Measurements from ENCODE around the gene PTMA.

PTMA gene

GRCh38 chr2:231751042-231751815 is 42.9 kb downstream of the PTMA start:
- TF ChIP-seq REST (IDR thresholded peaks at IDR 0.05; ENCODE audit: insufficient read depth in 1 of 2, low read depth in 2 of 2, low read length in 2 of 2), result no peak
- TF ChIP-seq TAF1 (IDR thresholded peaks at IDR 0.05; ENCODE audit: borderline replicate concordance, insufficient read depth, low read length), result no peak
- no peak for TF ChIP-seq SIN3A (IDR thresholded peaks at IDR 0.05; ENCODE audit: borderline replicate concordance, insufficient read depth, low read length)
- no peak for TF ChIP-seq POLR2AphosphoS5 (IDR thresholded peaks at IDR 0.05; ENCODE audit: low read depth, low read length)
- TF ChIP-seq FOXP2 (optimal IDR thresholded peaks at IDR 0.05; ENCODE audit: borderline replicate concordance, extremely low read depth, extremely low read length, insufficient read depth), result no peak

GRCh38 chr2:231752061-231752460 is 43.7 kb downstream of the PTMA start:
- TF ChIP-seq REST (IDR thresholded peaks at IDR 0.05; ENCODE audit: insufficient read depth in 1 of 2, low read depth in 2 of 2, low read length in 2 of 2), result no peak
- no peak for TF ChIP-seq SIN3A (IDR thresholded peaks at IDR 0.05; ENCODE audit: borderline replicate concordance, insufficient read depth, low read length)
- no peak for TF ChIP-seq POLR2AphosphoS5 (IDR thresholded peaks at IDR 0.05; ENCODE audit: low read depth, low read length)
- TF ChIP-seq FOXP2 (optimal IDR thresholded peaks at IDR 0.05; ENCODE audit: borderline replicate concordance, extremely low read depth, extremely low read length, insufficient read depth), result no peak

- no peak for TF ChIP-seq POLR2AphosphoS5 (IDR thresholded peaks at IDR 0.05; ENCODE audit: low read depth, low read length)
- TF ChIP-seq TAF1 (IDR thresholded peaks at IDR 0.05; ENCODE audit: borderline replicate concordance, insufficient read depth, low read length), result no peak
- TF ChIP-seq SIN3A (IDR thresholded peaks at IDR 0.05; ENCODE audit: borderline replicate concordance, insufficient read depth, low read length), result no peak
- TF ChIP-seq FOXP2 (optimal IDR thresholded peaks at IDR 0.05; ENCODE audit: borderline replicate concordance, extremely low read depth, extremely low read length, insufficient read depth), result no peak
- no peak for TF ChIP-seq REST (IDR thresholded peaks at IDR 0.05; ENCODE audit: insufficient read depth in 1 of 2, low read depth in 2 of 2, low read length in 2 of 2)
These were observed 53.4 kb downstream of the PTMA start for GRCh38 chr2:231761735-231762134.
